B cell (primary cell): ENCODE results near the gene MRAS. TPM values are rescaled to one million over a fixed set of nuclear protein-coding genes. Genes with fewer than 3 reads are reported as not detected.

Experiments used
- ATAC-seq: fragments of 200-7000 bp; cut with Tn5 transposase; one replicate; pipeline ENCODE4 v1.10.0; 2021; ENCODE audit warnings: low read depth, mild to moderate bottlenecking, moderate number of reproducible peaks, moderate library complexity
- CTCF ChIA-PET: fragments of 350-600 bp; sonication (Branson Sonifier 250); formaldehyde crosslinking; loops from one replicate; lab custom pipeline; 2021; ENCODE audit warnings: antibody characterized with exemption, inconsistent platforms; lab: Charles Lee
- POLR2A ChIA-PET: fragments of 350-600 bp; sonication (Branson Sonifier 250); formaldehyde crosslinking; loops from one replicate; lab custom pipeline; 2021; ENCODE audit warnings: antibody characterized with exemption; lab: Charles Lee
- DNase-seq: peaks from one replicate; pipeline ENCODE4 v3.0.0; 2013
- H2AFZ ChIP-seq: 2 replicates; pipeline ENCODE4 v1.6.1; 2012; ENCODE audit warnings: mild to moderate bottlenecking, low read depth, low read length; ENCODE audit not compliant: insufficient read depth, poor library complexity, severe bottlenecking
- H3K27ac ChIP-seq, 2 donors: 1 replicate in 1 of 2; 2 replicates in 1 of 2; pipeline ENCODE4 v1.5.1; 2012 to 2013; ENCODE audit warnings: low read length in 2 of 2, mild to moderate bottlenecking in 2 of 2, moderate library complexity in 1 of 2
- H3K27me3 ChIP-seq, 4 experiments: fragments of 200-600 bp in 1 of 4; sonication (generic) in 1 of 4; replicated peaks in 1 of 4; 1 replicate in 2 of 4; 2 replicates in 2 of 4; pipeline versions ENCODE4 v1.6.1 to v1.7.0; 2013 to 2016; ENCODE audit warnings: low read length in 3 of 4, mild to moderate bottlenecking in 2 of 4, mixed read lengths in 1 of 4, moderate library complexity in 1 of 4; ENCODE audit not compliant: insufficient read depth in 4 of 4, control insufficient read depth in 3 of 4; ENCODE audit errors: control extremely low read depth in 1 of 4
- H3K36me3 ChIP-seq, 2 experiments: replicated peaks in 1 of 2; 1 replicate in 1 of 2; 2 replicates in 1 of 2; pipeline versions ENCODE4 v1.6.1 to v1.7.1; 2013; ENCODE audit warnings: low read length in 1 of 2; ENCODE audit not compliant: insufficient read depth in 2 of 2, control insufficient read depth in 1 of 2; ENCODE audit errors: control extremely low read depth in 1 of 2, extremely low read depth in 1 of 2
- H3K4me1 ChIP-seq, 2 donors: fragments of 200-600 bp in 1 of 2; sonication (generic) in 1 of 2; 1 replicate in 1 of 2; 2 replicates in 1 of 2; pipeline versions ENCODE4 v1.5.1 to v1.6.1; 2013 to 2017; ENCODE audit warnings: low read length in 2 of 2; ENCODE audit not compliant: control insufficient read depth in 2 of 2, insufficient read depth in 2 of 2
- H3K4me2 ChIP-seq: replicated peaks from 2 replicates; pipeline ENCODE3; 2012; ENCODE audit warnings: mild to moderate bottlenecking, low read depth, low read length; ENCODE audit not compliant: poor library complexity, severe bottlenecking
- H3K4me3 ChIP-seq, 5 experiments: fragments of 200-600 bp in 1 of 5; sonication (generic) in 1 of 5; 1 replicate in 3 of 5; 2 replicates in 2 of 5; pipeline versions ENCODE4 v1.5.1 to v1.7.0; 2011 to 2016; ENCODE audit warnings: low read length in 4 of 5, mild to moderate bottlenecking in 4 of 5, low read depth in 2 of 5, control low read depth in 1 of 5, moderate library complexity in 1 of 5; ENCODE audit not compliant: insufficient read depth in 1 of 5; ENCODE audit errors: control extremely low read depth in 1 of 5, extremely low read depth in 1 of 5
- H3K79me2 ChIP-seq: fragments of 200-600 bp; sonication (generic); one replicate; pipeline ENCODE4 v1.6.0; 2016; ENCODE audit warnings: low read length; ENCODE audit not compliant: control insufficient read depth, insufficient read depth
- H3K9ac ChIP-seq: fragments of 200-600 bp; sonication (generic); 2 replicates; pipeline ENCODE4 v1.6.1; 2017; ENCODE audit warnings: mild to moderate bottlenecking, low read length, moderate library complexity
- H3K9me3 ChIP-seq, 3 donors: one replicate each; pipeline versions ENCODE4 v1.6.1 to v1.7.1; 2013; ENCODE audit warnings: low read length in 2 of 3; ENCODE audit not compliant: control insufficient read depth in 2 of 3, insufficient read depth in 1 of 3; ENCODE audit errors: control extremely low read depth in 1 of 3
- H4K20me1 ChIP-seq: 2 replicates; pipeline ENCODE4 v1.6.0; 2012; ENCODE audit warnings: mild to moderate bottlenecking, low read length; ENCODE audit not compliant: insufficient read depth, control insufficient read depth, poor library complexity, severe bottlenecking
- H3K27ac Mint-ChIP-seq: one replicate; pipeline ENCODE4 v1.8.0; 2021; ENCODE audit warnings: mixed read lengths
- H3K27me3 Mint-ChIP-seq: one replicate; pipeline ENCODE4 v1.8.0; 2021; ENCODE audit warnings: mixed read lengths
- H3K4me1 Mint-ChIP-seq: one replicate; pipeline ENCODE4 v1.8.0; 2021; ENCODE audit warnings: mixed read lengths
- H3K4me3 Mint-ChIP-seq: one replicate; pipeline ENCODE4 v1.8.0; 2021; ENCODE audit warnings: mixed read lengths
- H3K9me3 Mint-ChIP-seq: one replicate; pipeline ENCODE4 v1.8.0; 2022; ENCODE audit warnings: mixed read lengths; ENCODE audit not compliant: insufficient read depth
- EZH2 ChIP-seq: IDR thresholded peaks from 2 replicates; pipeline ENCODE4 v1.6.1; 2012; ENCODE audit warnings: borderline replicate concordance, low read depth, mild to moderate bottlenecking, moderate library complexity, low read length; ENCODE audit not compliant: insufficient read depth, poor library complexity, severe bottlenecking
- WGBS: methylation state at CpG from one replicate; pipeline ENCODE4 v1.1.5; 2013; ENCODE audit warnings: missing lambda C conversion rate; ENCODE audit not compliant: insufficient coverage; 5-methylcytosine and 5-hydroxymethylcytosine counted together
- intact Hi-C: fragments of 100-400 bp; cut with micrococcal nuclease; formaldehyde crosslinking; loops from one replicate; pipeline ENCODE4 v1.10.0; 2022
- polyA plus RNA-seq: library from polyadenylated mRNA; depleted of rRNA; stranded (reverse); fragments of >200 nt; gene quantifications from 2 replicates; pipeline ENCODE4 v1.2.3, GENCODE V29; 2012
- total RNA-seq, 2 donors: library from RNA; stranded (reverse); fragments of 120-200 nt in 1 of 2; gene quantifications; 1 replicate in 1 of 2; 2 replicates in 1 of 2; pipeline versions ENCODE4 v1.2.3 to v1.2.4, GENCODE V29; 2013 to 2022
- TF ChIP-seq, protein P1 (sequence below): fragments of 200-600 bp; IDR thresholded peaks from one replicate; pipeline ENCODE4 v1.8.0; 2022; ENCODE audit warnings: antibody characterized with exemption, mild to moderate bottlenecking

The MRAS gene
- total and polyA plus RNA-seq, 2 donors (not counting 1 experiment from before 2014, with no cell fraction given): 0.03 to 0.22 TPM

GRCh38 chr3:138374573-138375134 lies 26.3 kb downstream of the MRAS start:
- H3K79me2 ChIP-seq: no peaks in the 10 kb centered on the region
- WGBS: no CpG with 5 or more reads among the region's 2 CpGs
- H3K4me2 ChIP-seq: no peak overlapping the region
- no peaks in the 10 kb centered on the region for H4K20me1 ChIP-seq
- Mint-ChIP-seq H3K9me3 (peaks cover 5% of the 10 kb centered on the region), H3K4me1 (peaks cover 9% of the 10 kb centered on the region), H3K27me3 (peaks cover 72% of the 10 kb centered on the region), H3K4me3 (no peak overlapping the region), H3K27ac (no peak overlapping the region)
- CTCF ChIA-PET: no interaction called here
- H3K36me3 ChIP-seq: no peaks in the 10 kb centered on the region
- peaks cover 0 to 7% of the 10 kb centered on the region in 2 donors for H3K4me1 ChIP-seq
- no peak for TF ChIP-seq EZH2
- TF ChIP-seq, protein P1, sequence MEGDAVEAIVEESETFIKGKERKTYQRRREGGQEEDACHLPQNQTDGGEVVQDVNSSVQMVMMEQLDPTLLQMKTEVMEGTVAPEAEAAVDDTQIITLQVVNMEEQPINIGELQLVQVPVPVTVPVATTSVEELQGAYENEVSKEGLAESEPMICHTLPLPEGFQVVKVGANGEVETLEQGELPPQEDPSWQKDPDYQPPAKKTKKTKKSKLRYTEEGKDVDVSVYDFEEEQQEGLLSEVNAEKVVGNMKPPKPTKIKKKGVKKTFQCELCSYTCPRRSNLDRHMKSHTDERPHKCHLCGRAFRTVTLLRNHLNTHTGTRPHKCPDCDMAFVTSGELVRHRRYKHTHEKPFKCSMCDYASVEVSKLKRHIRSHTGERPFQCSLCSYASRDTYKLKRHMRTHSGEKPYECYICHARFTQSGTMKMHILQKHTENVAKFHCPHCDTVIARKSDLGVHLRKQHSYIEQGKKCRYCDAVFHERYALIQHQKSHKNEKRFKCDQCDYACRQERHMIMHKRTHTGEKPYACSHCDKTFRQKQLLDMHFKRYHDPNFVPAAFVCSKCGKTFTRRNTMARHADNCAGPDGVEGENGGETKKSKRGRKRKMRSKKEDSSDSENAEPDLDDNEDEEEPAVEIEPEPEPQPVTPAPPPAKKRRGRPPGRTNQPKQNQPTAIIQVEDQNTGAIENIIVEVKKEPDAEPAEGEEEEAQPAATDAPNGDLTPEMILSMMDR: no peak
- no peak overlapping the region for H3K4me3 ChIP-seq
- POLR2A ChIA-PET: no interaction called here
- H3K9ac ChIP-seq: no peak overlapping the region
- intact Hi-C loops: no loop called here
- DNase-seq (no peak), ATAC-seq (no peak)
- peaks cover 0 to 47% (median 31%) of the 10 kb centered on the region in 4 experiments for H3K27me3 ChIP-seq
- H3K27ac ChIP-seq: no peak overlapping the region
- peaks cover 10 to 17% (median 11%) of the 10 kb centered on the region in 3 donors for H3K9me3 ChIP-seq
- H2AFZ ChIP-seq: no peak overlapping the region

DNA sequence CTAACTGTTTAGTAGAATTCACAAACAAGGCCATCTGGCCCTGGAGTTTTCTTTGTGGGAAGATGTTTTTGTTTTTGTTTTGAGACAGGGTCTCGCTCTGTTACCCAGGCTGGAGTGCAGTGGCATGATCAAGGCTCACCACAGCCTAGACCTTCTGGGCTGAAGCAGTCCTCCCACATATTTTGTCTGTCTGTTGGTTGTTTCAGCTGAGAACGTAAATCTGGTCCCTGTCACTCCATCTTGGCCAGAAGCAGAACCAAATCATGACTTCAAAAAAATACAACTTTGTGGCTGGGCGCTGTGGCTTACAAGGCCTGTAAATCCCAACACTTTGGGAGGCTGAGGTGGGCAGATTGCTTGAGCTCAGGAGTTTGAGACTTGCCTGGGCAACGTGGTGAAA lies 27.1 kb downstream of the MRAS start:
- no peaks in the 10 kb centered on the region for H3K79me2 ChIP-seq
- H3K9me3 Mint-ChIP-seq: peaks cover 5% of the 10 kb centered on the region
- H3K4me1 Mint-ChIP-seq: peaks cover 9% of the 10 kb centered on the region
- ATAC-seq (no peak), DNase-seq (no peak)
- H3K4me3 ChIP-seq: no peak overlapping the region
- 83% methylated on average over 2 of the region's 4 CpGs for WGBS
- TF ChIP-seq, protein P1: no peak
- no peak for TF ChIP-seq EZH2
- H3K4me2 ChIP-seq: no peak overlapping the region
- peaks cover 10 to 13% (median 11%) of the 10 kb centered on the region in 3 donors for H3K9me3 ChIP-seq
- H2AFZ ChIP-seq: no peak overlapping the region
- CTCF ChIA-PET: no interaction called here
- no peaks in the 10 kb centered on the region for H3K36me3 ChIP-seq
- intact Hi-C loops: no loop called here
- no peak overlapping the region for H3K9ac ChIP-seq
- peaks cover 0 to 44% (median 30%) of the 10 kb centered on the region in 4 experiments for H3K27me3 ChIP-seq
- no peak overlapping the region for H3K27ac Mint-ChIP-seq
- peaks cover 0 to 7% of the 10 kb centered on the region in 2 donors for H3K4me1 ChIP-seq
- no peak overlapping the region for H3K4me3 Mint-ChIP-seq
- POLR2A ChIA-PET: no interaction called here
- H3K27ac ChIP-seq: no peak overlapping the region
- peaks cover 80% of the 10 kb centered on the region for H3K27me3 Mint-ChIP-seq
- H4K20me1 ChIP-seq: no peaks in the 10 kb centered on the region
